ENCODE measurements around the gene RAI14. TPM values are rescaled to one million over a fixed set of nuclear protein-coding genes. Genes with fewer than 3 reads are reported as not detected.

RAI14 gene
- total and polyA plus RNA-seq, 11 donors, result 1.7 to 34.3 (median 10.7) TPM

- DNase-seq, result no peak
- Histone ChIP-seq H3K4me3 (no peak overlapping the region), H3K9me3 (no peaks in the 10 kb centered on the region), H3K36me3 (no peaks in the 10 kb centered on the region), H3K27me3 (peaks cover 0 to 24% (median 0%) of the 10 kb centered on the region in 9 donors), H3K4me1 (peaks cover 0 to 26% (median 8%) of the 10 kb centered on the region in 12 donors), H3K27ac (no peak overlapping the region)
- TF ChIP-seq POLR2A (IDR thresholded peaks at IDR 0.05), result no peak
- no peak for TF ChIP-seq CTCF (IDR thresholded peaks at IDR 0.05)
- no peak for ATAC-seq
- intact Hi-C loops (cut with DNase I), result loop anchor here in 5 of 10 donors (10.0 kb wide), 3 partner anchors 128 to 242 kb away; partner anchors contain the start of gene TTC23L (in 1 of the 5)
These were observed 3.2 kb upstream of the RAI14 start for GRCh38 chr5:34652914-34653313.

- H3K27ac ChIP-seq, result no peak overlapping the region
- intact Hi-C loops (cut with DNase I), result loop anchor here in 5 of 10 donors (10.0 kb wide), 3 partner anchors 129 to 241 kb away; partner anchors contain the start of gene TTC23L (in 1 of the 5)
- H3K4me1 ChIP-seq, result peaks cover 0 to 29% (median 11%) of the 10 kb centered on the region in 12 donors
These were observed 2.4 kb upstream of the RAI14 start for GRCh38 chr5:34653708-34654107.

GRCh38 chr5:34655354-34655991 is 655 bp upstream of the RAI14 start:
- H3K27me3 ChIP-seq, result peaks cover 0 to 28% (median 0%) of the 10 kb centered on the region in 9 donors
- peak overlapping the region; percentile 69 to 95 (median 83) for H3K4me3 ChIP-seq
- no peaks in the 10 kb centered on the region for H3K9me3 ChIP-seq
- H3K27ac ChIP-seq, result peak overlapping the region; percentile 54 to 95 (median 86)
- ATAC-seq (peak; percentile 35 to 61 (median 58)), DNase-seq (peak in 2 of 5 donors; percentile 26 to 30)
- H3K36me3 ChIP-seq, result no peaks in the 10 kb centered on the region
- intact Hi-C loops (cut with DNase I), result loop anchor here in 6 of 10 donors (5.0 to 10.0 kb wide), 8 partner anchors 62 to 262 kb away; partner anchors contain the start of genes BRIX1 (in 1 of the 6), RAD1 (in 1 of the 6) and TTC23L (in 1 of the 6)
- WGBS, 4 donors, result 0 to 2% (median 1%) methylated on average over 16 of the region's 16 CpGs
- no peak for TF ChIP-seq CTCF (IDR thresholded peaks at IDR 0.05)
- no peak for TF ChIP-seq POLR2A (IDR thresholded peaks at IDR 0.05)
- H3K4me1 ChIP-seq, result peaks cover 0 to 29% (median 11%) of the 10 kb centered on the region in 12 donors

More at GRCh38 chr5:34653708-34654107, 2.4 kb upstream of the RAI14 start:
- Histone ChIP-seq H3K27me3 (peaks cover 0 to 28% (median 0%) of the 10 kb centered on the region in 9 donors), H3K9me3 (no peaks in the 10 kb centered on the region), H3K36me3 (no peaks in the 10 kb centered on the region), H3K4me3 (no peak overlapping the region)
- DNase-seq, result no peak
- ATAC-seq, result no peak
- TF ChIP-seq POLR2A (IDR thresholded peaks at IDR 0.05), result no peak

GRCh38 chr5:34656700-34657273 is 659 bp downstream of the RAI14 start:
- DNase-seq (peak in 3 of 5 donors; percentile 24 to 57 (median 38)), ATAC-seq (peak in 2 of 4 donors; percentile 3 to 48)
- H3K27ac ChIP-seq, result peak overlapping the region; percentile 54 to 95 (median 86)
- no peaks in the 10 kb centered on the region for H3K9me3 ChIP-seq
- H3K27me3 ChIP-seq, result peaks cover 0 to 28% (median 0%) of the 10 kb centered on the region in 9 donors
- peaks cover 0 to 29% (median 11%) of the 10 kb centered on the region in 12 donors for H3K4me1 ChIP-seq
- peak overlapping the region; percentile 69 to 95 (median 83) for H3K4me3 ChIP-seq
- H3K36me3 ChIP-seq, result no peaks in the 10 kb centered on the region
- WGBS, 4 donors, result 1% methylated on average over 28 to 53 of the region's 53 CpGs
- TF ChIP-seq CTCF (IDR thresholded peaks at IDR 0.05), result no peak
- no peak for TF ChIP-seq POLR2A (IDR thresholded peaks at IDR 0.05)
- intact Hi-C loops (cut with DNase I), result loop anchor here in 6 of 10 donors (5.0 to 10.0 kb wide), 8 partner anchors 61 to 261 kb away; partner anchors contain the start of genes BRIX1 (in 1 of the 6), RAD1 (in 1 of the 6) and TTC23L (in 1 of the 6)

All from heart left ventricle (tissue), 16 donors.